ENCODE data around the gene HTRA1. TPM values are rescaled to one million over a fixed set of nuclear protein-coding genes. Genes with fewer than 3 reads are reported as not detected.

HTRA1 gene
- total and polyA plus RNA-seq, 10 donors, result 18.3 to 63.7 (median 35.3) TPM

GRCh38 chr10:122475591-122476332 is 14.4 kb downstream of the HTRA1 start:
- WGBS, 5 donors, result 55 to 71% (median 64%) methylated on average over 12 to 16 of the region's 16 CpGs
- Histone ChIP-seq H3K27me3 (replicated peaks in 1 of 7) (peaks cover 0 to 73% (median 0%) of the 10 kb centered on the region in 7 donors), H3K36me3 (no peaks in the 10 kb centered on the region), H3K27ac (peak overlapping the region in 1 of 8 donors; percentile 36), H3K4me1 (peaks cover 16 to 32% (median 26%) of the 10 kb centered on the region in 6 donors), H3K9me3 (no peaks in the 10 kb centered on the region), H3K4me3 (no peak overlapping the region)
- no peak for DNase-seq
- TF ChIP-seq POLR2A (IDR thresholded peaks at IDR 0.05) (no peak), POLR2AphosphoS5 (IDR thresholded peaks at IDR 0.05) (no peak), CTCF (IDR thresholded peaks at IDR 0.05 in 8 of 11, conservative IDR thresholded peaks at IDR 0.05 in 3 of 11) (no peak)
- intact Hi-C loops (cut with DNase I; ENCODE audit: low total_unique reads), result no loop called here

DNA sequence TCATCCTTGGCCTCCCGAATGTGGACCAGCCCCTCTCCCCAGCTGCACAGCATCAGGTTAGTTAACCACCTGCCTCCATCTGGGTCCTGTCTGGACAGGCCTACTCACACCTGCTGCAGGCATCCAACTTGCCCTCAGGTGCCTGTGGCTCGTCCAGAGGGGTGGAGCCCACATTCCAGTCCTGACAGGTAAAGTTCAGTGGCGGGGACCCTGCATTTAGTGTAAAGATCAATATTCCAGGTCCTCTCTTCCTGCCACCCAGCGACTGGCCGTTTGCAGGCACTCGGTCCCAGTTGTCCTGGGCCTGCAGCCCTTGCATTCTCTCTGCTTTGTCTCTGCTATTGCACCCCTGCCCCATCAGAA is 15.0 kb downstream of the HTRA1 start:
- TF ChIP-seq POLR2A (IDR thresholded peaks at IDR 0.05), result no peak
- TF ChIP-seq CTCF (IDR thresholded peaks at IDR 0.05 in 8 of 11, conservative IDR thresholded peaks at IDR 0.05 in 3 of 11), result no peak
- TF ChIP-seq POLR2AphosphoS5 (IDR thresholded peaks at IDR 0.05), result no peak
- Histone ChIP-seq H3K36me3 (no peaks in the 10 kb centered on the region), H3K27me3 (replicated peaks in 1 of 7) (peaks cover 0 to 68% (median 0%) of the 10 kb centered on the region in 7 donors), H3K27ac (peak overlapping the region in 1 of 8 donors; percentile 36), H3K4me1 (peaks cover 16 to 32% (median 26%) of the 10 kb centered on the region in 6 donors), H3K4me3 (no peak overlapping the region), H3K9me3 (no peaks in the 10 kb centered on the region)
- 73 to 87% (median 83%) methylated on average over 6 of the region's 6 CpGs for WGBS, 5 donors
- DNase-seq, result no peak
- intact Hi-C loops (cut with DNase I; ENCODE audit: low total_unique reads), result no loop called here

GRCh38 chr10:122477436-122477835 is 16.1 kb downstream of the HTRA1 start:
- H3K27me3 ChIP-seq (replicated peaks in 1 of 7), result peaks cover 0 to 65% (median 0%) of the 10 kb centered on the region in 7 donors
- WGBS, 5 donors, result 63 to 89% (median 82%) methylated on average over 5 of the region's 5 CpGs
- H3K4me1 ChIP-seq, result peaks cover 16 to 32% (median 26%) of the 10 kb centered on the region in 6 donors
- intact Hi-C loops (cut with DNase I; ENCODE audit: low total_unique reads), result no loop called here
- no peak overlapping the region for H3K27ac ChIP-seq
- no peak overlapping the region for H3K4me3 ChIP-seq
- no peak for TF ChIP-seq POLR2A (IDR thresholded peaks at IDR 0.05)
- no peak for TF ChIP-seq CTCF (IDR thresholded peaks at IDR 0.05 in 8 of 11, conservative IDR thresholded peaks at IDR 0.05 in 3 of 11)
- no peak for TF ChIP-seq POLR2AphosphoS5 (IDR thresholded peaks at IDR 0.05)
- no peak for DNase-seq
- H3K36me3 ChIP-seq, result no peaks in the 10 kb centered on the region
- peaks cover 0 to 5% (median 0%) of the 10 kb centered on the region in 8 donors for H3K9me3 ChIP-seq

GRCh38 chr10:122478971-122479370 is 17.6 kb downstream of the HTRA1 start:
- intact Hi-C loops (cut with DNase I; ENCODE audit: low total_unique reads), result no loop called here
- 83 to 91% (median 87%) methylated on average over 7 of the region's 7 CpGs for WGBS, 5 donors
- H3K27ac ChIP-seq, result no peak overlapping the region

More at GRCh38 chr10:122478971-122479370, 17.6 kb downstream of the HTRA1 start:
- no peaks in the 10 kb centered on the region for H3K36me3 ChIP-seq
- TF ChIP-seq CTCF (IDR thresholded peaks at IDR 0.05 in 8 of 11, conservative IDR thresholded peaks at IDR 0.05 in 3 of 11), result no peak
- TF ChIP-seq POLR2AphosphoS5 (IDR thresholded peaks at IDR 0.05), result no peak
- TF ChIP-seq POLR2A (IDR thresholded peaks at IDR 0.05), result no peak
- H3K4me3 ChIP-seq, result no peak overlapping the region
- H3K9me3 ChIP-seq, result peaks cover 0 to 5% (median 0%) of the 10 kb centered on the region in 8 donors
- peaks cover 16 to 27% (median 23%) of the 10 kb centered on the region in 6 donors for H3K4me1 ChIP-seq
- H3K27me3 ChIP-seq (replicated peaks in 1 of 7), result peaks cover 0 to 59% (median 0%) of the 10 kb centered on the region in 7 donors
- no peak for DNase-seq
